ENCODE measurements around the gene ZNF630.

ZNF630 gene

DNA sequence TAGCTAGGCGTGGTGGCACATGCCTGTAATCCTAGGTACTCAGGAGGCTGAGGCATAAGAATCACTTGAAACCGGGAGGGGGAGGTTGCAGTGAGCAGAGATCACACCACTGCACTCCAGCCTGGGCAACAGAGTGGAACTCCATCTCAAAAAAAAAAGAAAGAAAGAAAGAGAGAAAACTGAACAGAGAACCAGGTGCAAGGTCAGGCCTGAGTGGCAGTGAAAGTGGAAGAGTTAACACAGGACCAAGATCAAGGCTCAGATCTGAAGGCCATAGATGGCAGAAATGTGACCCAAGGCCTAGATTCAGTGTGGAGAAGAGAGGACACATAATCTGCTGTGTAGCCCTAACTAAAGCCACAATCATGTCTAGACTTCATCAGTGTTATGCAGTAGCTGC lies 4.9 kb upstream of the ZNF630 start:
- TF ChIP-seq PAX5 (IDR thresholded peaks at IDR 0.05; ENCODE audit: insufficient read depth, low read length, severe bottlenecking), result no peak
- TF ChIP-seq TAF1 (IDR thresholded peaks at IDR 0.05; ENCODE audit: low read depth, low read length), result no peak
- no peak for TF ChIP-seq POLR2A (IDR thresholded peaks at IDR 0.05; ENCODE audit: low read depth, low read length)
- TF ChIP-seq POU2F2 (IDR thresholded peaks at IDR 0.05; ENCODE audit: low read depth, low read length), result no peak
- TF ChIP-seq POLR2AphosphoS5 (IDR thresholded peaks at IDR 0.05; ENCODE audit: low read depth, low read length), result no peak
- no peak for TF ChIP-seq SPI1 (IDR thresholded peaks at IDR 0.05; ENCODE audit: low read depth, low read length)
- DNase-seq (ENCODE audit: insufficient read length, low spot score) (no peak), FAIRE-seq (peak; percentile 38)

DNA sequence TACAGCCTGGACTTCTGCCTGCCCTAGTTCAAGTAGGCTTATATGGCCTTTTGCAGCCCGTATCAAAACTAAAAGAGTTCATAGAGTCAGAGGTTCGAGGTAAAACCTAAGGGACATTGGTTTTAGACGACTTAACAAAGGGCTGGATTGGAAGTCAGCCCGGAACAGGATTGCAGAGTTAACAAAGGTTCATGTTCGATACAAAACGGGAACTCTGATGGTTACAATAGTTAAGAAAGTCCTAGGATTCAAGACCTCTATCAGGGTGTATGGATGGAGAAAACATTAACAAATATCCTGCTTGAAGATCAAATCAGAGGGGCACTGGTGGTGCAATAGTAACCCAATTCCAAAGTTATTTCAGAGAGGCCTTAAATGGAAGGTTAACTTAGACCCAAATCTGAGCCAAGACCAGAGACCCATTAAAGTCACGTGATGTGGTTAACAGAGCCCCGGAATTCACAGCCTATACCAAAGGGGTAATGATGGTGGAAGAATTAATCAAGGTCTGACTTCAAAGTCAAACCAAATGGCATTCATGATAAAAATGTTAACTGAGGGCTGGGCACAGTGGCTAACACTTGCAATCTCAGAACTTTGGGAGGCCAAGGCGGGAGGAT lies 656 bp upstream of the ZNF630 start:
- DNase-seq (ENCODE audit: insufficient read length, low spot score) (no peak), FAIRE-seq (peak; percentile 40)
- TF ChIP-seq POLR2A (IDR thresholded peaks at IDR 0.05; ENCODE audit: low read depth, low read length), result no peak
- no peak for TF ChIP-seq POU2F2 (IDR thresholded peaks at IDR 0.05; ENCODE audit: low read depth, low read length)
- no peak for TF ChIP-seq PAX5 (IDR thresholded peaks at IDR 0.05; ENCODE audit: insufficient read depth, low read length, severe bottlenecking)
- no peak for TF ChIP-seq POLR2AphosphoS5 (IDR thresholded peaks at IDR 0.05; ENCODE audit: low read depth, low read length)
- TF ChIP-seq SPI1 (IDR thresholded peaks at IDR 0.05; ENCODE audit: low read depth, low read length), result no peak
- TF ChIP-seq TAF1 (IDR thresholded peaks at IDR 0.05; ENCODE audit: low read depth, low read length), result no peak

GRCh38 chrX:48068096-48068887 lies 3.1 kb downstream of the ZNF630 start:
- FAIRE-seq, result no peak
- no peak for DNase-seq (ENCODE audit: insufficient read length, low spot score)
- TF ChIP-seq POLR2A (IDR thresholded peaks at IDR 0.05; ENCODE audit: low read depth, low read length) (no peak), SPI1 (IDR thresholded peaks at IDR 0.05; ENCODE audit: low read depth, low read length) (no peak), POU2F2 (IDR thresholded peaks at IDR 0.05; ENCODE audit: low read depth, low read length) (no peak), TAF1 (IDR thresholded peaks at IDR 0.05; ENCODE audit: low read depth, low read length) (no peak), PAX5 (IDR thresholded peaks at IDR 0.05; ENCODE audit: insufficient read depth, low read length, severe bottlenecking) (no peak)

DNA sequence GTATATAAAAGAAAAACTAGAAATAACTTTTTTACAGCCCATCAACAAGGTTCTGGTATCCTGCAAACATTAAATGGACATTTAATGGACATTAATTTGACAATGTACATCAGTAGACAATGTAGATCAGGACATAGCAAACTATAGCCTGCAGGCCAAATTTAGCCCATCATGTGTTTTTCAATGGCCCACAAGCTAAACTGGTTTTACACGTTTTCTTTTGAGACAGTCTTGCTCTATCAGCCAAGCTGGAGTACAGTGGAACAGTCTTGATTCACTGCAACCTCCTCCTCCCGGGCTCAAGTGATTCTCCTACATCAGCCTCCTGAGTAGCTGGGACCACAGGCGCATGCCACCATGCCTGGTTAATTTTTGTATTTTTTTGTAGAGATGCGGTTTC lies 7.2 kb downstream of the ZNF630 start:
- TF ChIP-seq TAF1 (IDR thresholded peaks at IDR 0.05; ENCODE audit: low read depth, low read length) (no peak), POU2F2 (IDR thresholded peaks at IDR 0.05; ENCODE audit: low read depth, low read length) (no peak), PAX5 (IDR thresholded peaks at IDR 0.05; ENCODE audit: insufficient read depth, low read length, severe bottlenecking) (no peak)
- FAIRE-seq, result no peak
- DNase-seq (ENCODE audit: insufficient read length, low spot score), result no peak

DNA sequence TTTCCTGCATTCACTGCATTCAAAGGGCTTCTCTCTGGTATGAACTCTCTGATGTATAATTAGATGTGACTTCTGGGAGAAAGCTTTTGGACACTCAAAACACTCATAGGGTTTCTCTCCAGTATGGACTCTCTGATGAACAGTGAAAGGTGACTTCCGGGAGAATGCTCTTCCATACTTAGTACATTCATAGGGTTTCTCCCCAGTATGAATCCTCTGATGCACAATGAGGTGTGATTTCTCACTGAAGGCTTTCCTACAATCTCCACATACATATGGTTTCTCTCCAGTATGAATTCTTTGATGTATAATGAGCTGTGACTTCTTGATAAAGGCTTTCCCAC lies 12.2 kb downstream of the ZNF630 start:
- no peak for FAIRE-seq

DNA sequence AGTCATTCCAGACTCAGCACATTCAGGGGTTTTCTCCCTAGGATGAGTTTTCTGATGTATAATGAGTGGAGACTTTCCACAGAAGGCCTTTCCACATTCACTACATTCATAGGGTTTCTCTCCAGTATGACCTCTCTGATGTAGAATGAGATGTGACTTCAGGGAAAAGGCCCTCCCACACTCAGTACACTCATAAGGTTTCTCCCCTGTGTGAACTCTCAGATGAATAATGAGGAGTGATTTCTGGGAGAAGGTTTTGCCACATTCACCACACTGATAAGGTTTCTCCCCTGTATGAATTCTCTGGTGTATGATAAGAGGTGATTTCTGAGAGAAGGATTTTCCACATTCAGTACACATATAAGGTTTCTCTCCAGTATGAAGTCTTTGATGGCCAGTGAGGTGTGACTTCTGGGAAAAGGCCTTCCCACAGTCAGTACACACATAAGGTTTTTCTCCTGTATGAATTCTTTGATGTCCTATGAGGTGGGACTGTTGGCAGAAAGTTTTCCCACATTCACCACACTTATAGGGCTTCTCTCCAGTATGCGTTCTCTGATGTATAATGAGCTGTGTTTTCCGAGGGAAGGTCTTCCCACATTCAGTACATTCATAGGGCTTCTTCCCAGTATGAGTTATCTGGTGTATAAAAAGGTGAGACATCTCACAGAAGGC lies 12.7 kb downstream of the ZNF630 start:
- FAIRE-seq (no peak), DNase-seq (ENCODE audit: insufficient read length, low spot score) (no peak)
- no peak for TF ChIP-seq SPI1 (IDR thresholded peaks at IDR 0.05; ENCODE audit: low read depth, low read length)
- no peak for TF ChIP-seq TAF1 (IDR thresholded peaks at IDR 0.05; ENCODE audit: low read depth, low read length)
- no peak for TF ChIP-seq POU2F2 (IDR thresholded peaks at IDR 0.05; ENCODE audit: low read depth, low read length)
- no peak for TF ChIP-seq POLR2AphosphoS5 (IDR thresholded peaks at IDR 0.05; ENCODE audit: low read depth, low read length)
- no peak for TF ChIP-seq POLR2A (IDR thresholded peaks at IDR 0.05; ENCODE audit: low read depth, low read length)
- TF ChIP-seq PAX5 (IDR thresholded peaks at IDR 0.05; ENCODE audit: insufficient read depth, low read length, severe bottlenecking), result no peak

More for the DNA sequence above, 12.2 kb downstream of the ZNF630 start:
- TF ChIP-seq TAF1 (IDR thresholded peaks at IDR 0.05; ENCODE audit: low read depth, low read length), result no peak
- TF ChIP-seq PAX5 (IDR thresholded peaks at IDR 0.05; ENCODE audit: insufficient read depth, low read length, severe bottlenecking), result no peak
- no peak for TF ChIP-seq POLR2AphosphoS5 (IDR thresholded peaks at IDR 0.05; ENCODE audit: low read depth, low read length)
- TF ChIP-seq POU2F2 (IDR thresholded peaks at IDR 0.05; ENCODE audit: low read depth, low read length), result no peak
- no peak for TF ChIP-seq POLR2A (IDR thresholded peaks at IDR 0.05; ENCODE audit: low read depth, low read length)
- no peak for TF ChIP-seq SPI1 (IDR thresholded peaks at IDR 0.05; ENCODE audit: low read depth, low read length)
- no peak for DNase-seq (ENCODE audit: insufficient read length, low spot score)

- TF ChIP-seq TAF1 (IDR thresholded peaks at IDR 0.05; ENCODE audit: low read depth, low read length) (no peak), SPI1 (IDR thresholded peaks at IDR 0.05; ENCODE audit: low read depth, low read length) (no peak), PAX5 (IDR thresholded peaks at IDR 0.05; ENCODE audit: insufficient read depth, low read length, severe bottlenecking) (no peak), POU2F2 (IDR thresholded peaks at IDR 0.05; ENCODE audit: low read depth, low read length) (no peak), POLR2AphosphoS5 (IDR thresholded peaks at IDR 0.05; ENCODE audit: low read depth, low read length) (no peak), POLR2A (IDR thresholded peaks at IDR 0.05; ENCODE audit: low read depth, low read length) (no peak)
- no peak for DNase-seq (ENCODE audit: insufficient read length, low spot score)
- no peak for FAIRE-seq
Observed at GRCh38 chrX:48046846-48047245, 24.6 kb downstream of the ZNF630 start.

DNA sequence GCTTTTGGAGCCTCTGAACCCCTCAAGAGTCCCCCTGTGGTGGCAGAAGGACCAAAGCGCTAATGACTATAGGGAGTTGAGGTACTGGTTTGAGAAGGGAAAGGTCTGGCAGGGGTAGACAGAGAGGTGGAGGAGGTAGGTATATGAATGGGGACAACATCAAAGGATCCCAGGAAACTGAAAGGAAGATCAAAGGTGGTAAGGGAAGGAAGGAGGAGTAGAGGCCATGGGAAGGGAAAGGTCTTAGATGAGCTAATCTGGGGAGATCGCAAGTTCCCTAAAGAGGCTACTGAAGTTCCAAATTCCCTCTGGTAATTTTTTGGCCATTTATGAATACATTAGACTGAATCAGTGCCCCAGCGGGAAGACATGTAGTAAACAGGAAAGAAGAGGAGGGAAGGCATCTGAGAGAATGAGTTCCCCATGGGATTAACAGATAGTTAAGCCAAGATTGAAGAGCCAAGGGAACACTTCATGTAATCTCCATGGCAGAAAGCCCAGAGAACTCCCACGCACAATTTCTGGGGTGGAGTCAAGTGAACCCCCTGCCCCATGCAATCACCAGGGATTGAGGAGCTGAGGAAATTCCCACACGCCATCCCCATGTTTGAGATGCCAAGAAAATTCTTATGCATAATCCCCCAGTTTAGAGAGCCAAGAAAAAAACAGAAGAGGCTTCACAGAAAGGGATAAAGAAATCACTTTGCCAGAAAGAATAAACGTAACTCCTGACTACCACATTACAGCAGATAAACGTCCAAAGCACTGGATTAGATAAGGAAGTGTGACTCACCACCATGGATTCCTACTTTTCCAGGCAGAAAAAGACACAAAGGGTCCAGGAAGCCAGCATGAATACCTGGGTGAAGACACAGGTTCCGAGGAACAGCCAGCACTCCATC lies 25.8 kb downstream of the ZNF630 start:
- no peak for FAIRE-seq
- no peak for TF ChIP-seq TAF1 (IDR thresholded peaks at IDR 0.05; ENCODE audit: low read depth, low read length)
- TF ChIP-seq POLR2A (IDR thresholded peaks at IDR 0.05; ENCODE audit: low read depth, low read length), result no peak
- no peak for TF ChIP-seq POU2F2 (IDR thresholded peaks at IDR 0.05; ENCODE audit: low read depth, low read length)
- no peak for TF ChIP-seq SPI1 (IDR thresholded peaks at IDR 0.05; ENCODE audit: low read depth, low read length)
- TF ChIP-seq PAX5 (IDR thresholded peaks at IDR 0.05; ENCODE audit: insufficient read depth, low read length, severe bottlenecking), result no peak
- TF ChIP-seq POLR2AphosphoS5 (IDR thresholded peaks at IDR 0.05; ENCODE audit: low read depth, low read length), result no peak
- DNase-seq (ENCODE audit: insufficient read length, low spot score), result no peak
